HG03108 (cell line): ENCODE measurements around the gene PER1.
A peak's percentile ranks its signal among the peaks of the same experiment; 100 is the strongest.
"Not testable (repeated sequence)": the region's sequence is repeated elsewhere in the genome, so short reads cannot be mapped to it uniquely, and the experiment has no call there.

ENCODE experiments used
- ATAC-seq: cut with Tn5 transposase; IDR thresholded peaks from one replicate; pipeline ENCODE4 v1.9.1; 2021; ENCODE audit warnings: moderate library complexity; ENCODE audit not compliant: unreplicated experiment

PER1 gene

DNA sequence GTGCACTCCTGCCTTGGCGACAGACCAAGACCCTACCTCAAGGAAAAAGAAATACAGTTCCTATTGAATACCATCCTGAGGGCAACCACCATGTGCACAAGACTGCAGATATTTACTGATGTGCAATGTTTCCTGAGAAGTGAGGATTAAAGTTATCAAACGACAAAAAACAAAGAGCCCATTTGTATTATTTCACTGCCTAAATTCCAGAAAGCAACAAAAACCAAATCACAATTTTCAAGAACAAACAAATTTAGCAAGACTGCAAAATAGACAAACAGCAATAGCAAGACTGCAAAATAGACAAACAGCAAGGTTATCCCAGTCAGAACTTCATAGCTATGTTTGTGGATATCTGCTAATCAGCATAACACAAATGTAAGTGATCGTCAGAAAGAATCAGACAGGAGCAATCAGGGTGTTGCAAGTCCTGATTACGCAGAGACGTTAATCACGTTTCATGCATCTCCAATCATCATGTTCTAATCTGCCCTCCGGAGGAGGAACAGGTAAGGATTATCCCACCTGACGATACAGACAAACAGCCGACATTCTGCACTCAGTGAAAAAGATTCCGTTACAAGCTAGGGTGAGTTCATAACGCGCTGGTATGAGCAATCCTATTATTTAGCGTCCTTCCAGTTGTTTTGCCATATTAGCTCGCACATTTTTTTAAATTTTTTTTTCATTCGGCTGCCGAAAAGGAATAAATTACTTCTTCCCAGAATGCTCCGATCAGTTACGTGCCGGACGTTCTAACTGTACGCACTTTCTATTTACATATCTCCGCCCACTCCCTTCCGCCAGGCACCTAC is 21.1 kb upstream of the PER1 start:
- peak; percentile 63 for ATAC-seq

DNA sequence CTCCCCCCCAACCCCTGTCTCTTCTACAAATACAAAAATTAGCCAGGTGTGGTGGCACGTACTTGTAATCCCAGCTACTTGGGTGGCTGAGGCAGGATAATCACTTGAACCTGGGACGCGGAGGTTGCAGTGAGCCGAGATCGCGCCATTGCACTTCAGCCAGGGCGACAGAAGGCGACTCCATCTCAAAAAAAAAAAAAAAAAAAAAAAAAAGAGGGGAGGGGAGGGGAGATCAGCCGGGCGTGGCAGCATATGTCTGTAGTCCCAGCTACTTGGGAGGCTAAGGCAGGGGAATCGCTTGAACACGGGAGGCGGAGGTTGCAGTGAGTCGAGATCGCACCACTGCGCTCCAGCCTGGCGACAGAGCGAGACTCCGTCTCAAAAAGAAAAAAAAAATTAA is 18.0 kb upstream of the PER1 start:
- not testable (repeated sequence) for ATAC-seq

DNA sequence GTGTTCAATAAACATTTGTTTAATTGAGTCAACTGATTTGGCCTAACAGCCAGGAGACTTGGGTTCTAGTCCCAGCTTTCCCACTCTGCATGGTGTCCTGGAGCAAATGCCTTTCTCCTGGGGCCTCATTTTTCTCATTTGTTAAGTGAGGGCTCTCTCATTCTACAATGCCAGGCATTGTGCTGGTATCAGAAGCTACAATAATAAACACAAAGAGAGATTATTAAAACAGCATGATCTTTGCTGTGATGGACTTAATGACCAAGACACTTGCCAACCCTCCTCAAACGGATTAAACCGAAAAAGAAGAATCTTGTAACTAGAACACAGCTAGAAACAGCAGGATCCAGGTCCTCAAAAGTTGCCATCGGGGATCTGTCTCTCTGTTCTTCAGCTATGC is 15.3 kb upstream of the PER1 start:
- ATAC-seq = no peak

DNA sequence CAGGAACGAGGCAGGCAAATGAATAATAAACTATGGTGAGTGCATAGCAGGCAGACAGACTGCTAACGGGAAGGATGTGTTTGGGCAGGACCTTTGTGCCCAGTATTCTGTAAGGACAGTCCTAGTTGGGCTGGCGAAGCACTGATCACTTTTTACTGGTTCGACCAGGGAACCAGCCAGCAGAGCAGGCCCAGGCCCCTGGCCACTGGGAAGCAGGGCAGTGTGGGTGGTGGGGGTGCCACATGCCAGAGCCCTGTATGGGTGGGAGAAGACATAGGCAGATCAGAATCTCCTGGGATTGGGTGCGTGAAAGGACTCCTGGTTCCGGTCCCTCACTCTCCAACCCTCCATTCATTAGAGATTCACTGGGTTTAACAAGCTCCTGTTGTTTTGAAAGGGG is 14.5 kb upstream of the PER1 start:
- ATAC-seq = no peak

DNA sequence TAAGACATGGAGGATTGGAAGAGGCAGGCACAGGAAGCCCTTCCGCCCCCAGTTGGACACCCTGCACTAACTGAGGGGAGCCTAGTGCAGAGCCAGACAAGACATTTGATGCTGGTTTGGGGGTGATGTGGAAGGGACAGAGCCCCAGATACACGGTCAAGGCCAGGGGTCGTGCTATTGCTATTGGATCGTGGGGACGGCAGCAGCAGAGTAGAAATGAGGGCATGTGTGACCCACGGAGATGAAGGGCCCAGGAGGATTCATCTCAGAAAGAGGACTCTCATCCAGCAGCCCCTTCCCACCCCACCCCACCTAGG is 12.6 kb upstream of the PER1 start:
- no peak for ATAC-seq

DNA sequence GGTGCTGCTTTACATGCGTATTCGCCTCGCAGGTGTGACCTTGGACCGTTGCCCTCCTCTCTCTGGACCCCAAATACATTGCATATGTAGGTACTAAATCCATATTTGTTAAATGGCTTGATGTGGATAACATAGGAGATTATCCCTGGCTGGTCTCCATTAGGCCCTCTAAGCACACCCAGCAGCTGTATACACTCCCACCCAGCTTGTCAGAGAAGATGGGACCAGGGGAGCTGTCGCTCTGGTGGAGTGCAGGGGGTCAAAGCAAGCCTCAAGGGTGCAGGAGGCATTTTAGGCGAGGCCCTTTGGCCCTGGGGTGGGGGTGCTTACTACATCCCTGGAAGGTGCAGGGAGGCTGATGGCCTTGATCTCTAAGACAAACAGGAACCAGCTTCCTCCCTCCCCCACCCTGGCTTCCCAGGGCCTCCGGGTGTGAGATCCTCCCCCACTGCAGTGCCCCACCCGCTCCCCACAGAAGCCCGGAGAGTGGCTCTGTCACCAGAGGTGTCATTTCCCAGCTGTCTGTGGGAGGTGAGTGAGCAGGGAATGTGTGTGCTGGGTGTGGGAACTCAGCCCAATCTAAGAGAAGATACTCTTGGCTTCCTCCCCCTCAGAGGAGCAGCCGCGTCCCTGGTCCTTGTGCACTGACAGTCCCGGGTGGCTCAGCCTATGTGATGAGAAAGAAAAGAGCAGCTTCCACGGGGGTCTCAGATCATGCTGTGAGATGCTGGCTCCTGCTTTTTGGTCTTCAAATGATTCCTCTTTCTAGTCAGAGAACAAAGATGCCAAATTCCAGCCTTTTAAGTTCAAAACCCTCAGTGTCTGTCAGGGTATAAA is 12.0 kb upstream of the PER1 start:
- ATAC-seq = no peak

DNA sequence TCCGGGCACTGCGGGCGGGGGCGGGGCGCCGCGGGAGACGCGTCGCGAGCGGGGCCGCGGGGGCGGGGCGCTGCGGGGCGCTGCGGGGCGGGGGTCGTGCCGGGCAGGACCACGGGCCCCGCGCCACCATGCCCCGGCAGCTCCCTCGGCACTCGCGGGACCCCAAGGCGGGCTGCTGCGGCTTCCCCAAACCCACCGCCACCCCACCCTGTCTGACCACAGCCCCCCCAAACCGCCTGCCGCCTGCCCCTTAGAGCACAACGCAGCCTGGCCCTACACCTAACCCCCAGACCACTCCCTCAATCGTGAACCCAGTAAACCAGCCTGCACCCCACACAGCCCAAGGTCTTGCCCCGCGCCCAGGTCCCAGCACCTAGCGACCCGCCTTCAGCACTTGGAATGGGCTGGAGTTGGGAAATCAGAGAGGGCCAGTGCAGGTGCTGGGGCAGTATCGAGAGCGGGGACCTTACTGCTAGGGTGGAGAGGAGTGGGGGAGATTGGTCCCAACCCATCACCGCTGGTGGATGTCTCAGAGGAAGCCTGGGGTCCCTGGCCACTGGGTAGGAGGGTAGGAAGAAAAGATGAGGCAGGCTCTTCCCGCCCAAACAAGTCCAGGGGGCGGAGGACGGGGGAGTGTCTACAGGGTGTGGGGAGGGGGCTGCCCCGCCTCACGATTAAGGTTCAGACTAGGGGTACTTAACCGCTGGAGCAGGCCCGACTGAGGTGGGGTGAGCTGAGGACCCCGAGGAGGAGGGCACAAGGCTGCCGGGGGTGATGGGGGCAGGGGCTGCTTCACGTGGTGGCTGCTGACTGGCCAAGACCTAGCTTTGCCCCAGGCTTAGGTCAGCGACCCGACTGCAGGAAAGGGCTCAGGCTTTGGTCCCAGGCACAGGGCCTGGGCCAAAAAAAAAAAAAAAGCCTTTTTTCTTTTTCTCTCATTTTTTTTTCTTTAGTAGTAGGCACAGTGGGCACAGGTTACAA is 11.1 kb upstream of the PER1 start:
- no peak for ATAC-seq

DNA sequence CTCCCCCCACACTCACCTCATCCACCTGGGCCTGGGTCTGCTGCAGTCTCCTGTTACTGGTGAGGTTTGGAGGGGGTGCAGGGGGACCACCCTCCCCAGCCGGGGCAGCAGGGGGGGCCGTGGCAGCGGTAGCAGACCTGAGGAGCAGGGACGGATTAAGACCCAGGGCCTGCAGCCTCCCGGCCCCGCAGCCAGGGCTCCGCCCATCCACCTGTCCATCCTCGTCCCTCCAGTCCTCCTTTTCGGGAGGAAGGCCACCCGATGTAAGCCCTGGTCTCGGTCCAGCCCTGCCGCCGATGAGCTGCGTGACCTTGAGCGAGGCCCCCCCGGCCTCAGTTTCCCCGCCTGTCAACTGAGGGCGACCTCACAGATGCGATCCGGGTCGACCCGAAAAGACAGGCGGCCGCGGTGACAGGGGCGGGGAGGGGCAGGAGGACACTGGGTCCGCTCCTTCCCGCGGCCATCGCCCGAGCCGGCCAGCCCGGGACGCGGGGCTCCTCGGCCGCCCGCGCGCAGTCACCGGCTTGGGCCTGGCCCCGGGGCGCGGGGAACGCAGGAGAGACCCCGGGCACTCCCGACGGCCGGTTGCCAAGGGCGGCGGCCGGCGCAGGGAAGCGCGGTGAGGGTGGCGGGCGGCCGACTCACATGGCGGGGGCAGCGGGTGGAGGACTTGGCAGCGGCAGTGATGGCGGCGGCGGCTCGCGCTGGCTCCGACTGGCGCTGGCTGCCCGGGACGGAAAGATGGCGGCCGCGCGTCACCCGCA is 10.2 kb upstream of the PER1 start, which contains the start of gene VAMP2:
Gene VAMP2 (minus strand): TSS at position 716 of the 764 bp plus-strand sequence. CDS start 69 bp downstream, at position 647.
- ATAC-seq = peak; percentile 28

DNA sequence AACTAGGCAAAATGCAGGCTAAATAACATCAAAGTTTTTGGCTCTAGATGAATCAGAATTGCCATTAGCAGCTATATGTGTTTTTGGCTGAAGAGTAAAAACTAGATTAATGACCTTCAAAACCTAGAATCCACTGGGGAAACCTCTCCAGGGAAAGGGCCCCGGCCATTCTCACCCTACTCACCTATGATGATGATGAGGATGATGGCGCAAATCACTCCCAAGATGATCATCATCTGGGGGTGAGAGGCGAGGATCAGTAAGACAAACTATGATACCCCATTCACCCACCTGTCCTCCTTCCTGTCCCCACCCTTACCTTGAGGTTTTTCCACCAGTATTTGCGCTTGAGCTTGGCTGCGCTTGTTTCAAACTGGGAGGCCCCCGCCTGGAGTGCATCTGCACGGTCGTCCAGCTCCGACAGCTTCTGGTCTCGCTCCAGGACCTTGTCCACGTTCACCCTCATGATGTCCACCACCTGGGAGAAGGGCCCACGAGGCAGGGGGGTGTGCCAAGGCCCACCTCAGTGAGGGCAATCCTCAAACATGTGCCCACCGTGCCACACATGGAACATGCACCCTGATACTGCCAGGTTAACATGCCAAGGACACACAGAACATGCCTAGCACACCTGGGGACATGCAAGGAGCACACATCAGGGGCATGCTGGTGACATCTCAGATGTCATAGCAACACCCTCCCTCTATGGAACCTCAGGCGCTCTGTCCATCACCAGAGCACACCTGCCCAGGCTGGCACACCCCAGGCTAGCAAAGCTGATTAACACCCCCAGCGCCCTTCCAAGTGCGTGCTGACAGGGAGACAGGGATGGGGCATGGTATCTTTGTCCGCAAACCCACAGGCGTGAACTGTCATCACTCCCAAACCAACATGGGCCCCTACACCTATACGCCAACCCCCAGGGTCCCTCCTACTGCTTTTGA is 9.4 kb upstream of the PER1 start:
- no peak for ATAC-seq

DNA sequence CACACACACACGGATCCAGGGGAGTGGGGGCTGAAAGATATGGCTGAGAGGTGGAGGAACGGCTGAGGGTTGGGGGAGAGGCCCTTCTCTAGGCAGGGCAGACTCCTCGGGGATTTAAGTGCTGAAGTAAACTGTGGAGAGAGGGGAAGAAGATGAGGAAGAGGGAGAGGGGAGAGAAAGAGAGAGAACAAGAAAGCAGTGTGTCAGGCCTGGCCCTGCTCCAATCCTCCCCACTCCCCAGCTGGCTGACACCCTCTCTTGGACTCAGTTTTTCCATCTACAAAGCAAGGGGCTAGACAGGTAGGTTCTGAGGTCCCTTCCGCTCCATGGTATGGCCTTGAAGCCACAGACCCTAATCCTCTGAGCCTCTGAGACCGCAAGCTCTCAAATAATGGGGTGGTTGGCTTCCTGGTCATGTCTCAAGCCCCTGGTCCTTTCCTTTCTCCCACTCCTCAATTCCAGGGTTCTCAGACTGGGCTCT is 8.6 kb upstream of the PER1 start:
- ATAC-seq = no peak

DNA sequence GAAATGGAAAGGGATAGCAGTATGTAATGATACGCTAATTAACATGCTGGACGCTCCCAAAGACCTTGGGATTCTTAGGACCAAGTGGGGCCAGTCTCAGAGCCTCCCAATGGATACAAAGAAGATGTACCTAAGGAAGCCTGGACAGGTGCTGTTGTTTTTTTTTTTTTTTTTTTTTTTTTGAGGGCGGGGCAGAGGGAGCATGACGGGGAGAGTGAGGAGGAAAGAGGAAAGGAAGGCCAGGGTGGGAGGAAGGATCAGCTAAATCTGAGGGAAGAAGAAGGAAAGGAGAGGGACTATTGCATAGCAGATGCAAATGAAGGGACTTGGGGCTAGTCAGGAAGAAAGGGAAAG is 8.0 kb upstream of the PER1 start:
- ATAC-seq = no peak

DNA sequence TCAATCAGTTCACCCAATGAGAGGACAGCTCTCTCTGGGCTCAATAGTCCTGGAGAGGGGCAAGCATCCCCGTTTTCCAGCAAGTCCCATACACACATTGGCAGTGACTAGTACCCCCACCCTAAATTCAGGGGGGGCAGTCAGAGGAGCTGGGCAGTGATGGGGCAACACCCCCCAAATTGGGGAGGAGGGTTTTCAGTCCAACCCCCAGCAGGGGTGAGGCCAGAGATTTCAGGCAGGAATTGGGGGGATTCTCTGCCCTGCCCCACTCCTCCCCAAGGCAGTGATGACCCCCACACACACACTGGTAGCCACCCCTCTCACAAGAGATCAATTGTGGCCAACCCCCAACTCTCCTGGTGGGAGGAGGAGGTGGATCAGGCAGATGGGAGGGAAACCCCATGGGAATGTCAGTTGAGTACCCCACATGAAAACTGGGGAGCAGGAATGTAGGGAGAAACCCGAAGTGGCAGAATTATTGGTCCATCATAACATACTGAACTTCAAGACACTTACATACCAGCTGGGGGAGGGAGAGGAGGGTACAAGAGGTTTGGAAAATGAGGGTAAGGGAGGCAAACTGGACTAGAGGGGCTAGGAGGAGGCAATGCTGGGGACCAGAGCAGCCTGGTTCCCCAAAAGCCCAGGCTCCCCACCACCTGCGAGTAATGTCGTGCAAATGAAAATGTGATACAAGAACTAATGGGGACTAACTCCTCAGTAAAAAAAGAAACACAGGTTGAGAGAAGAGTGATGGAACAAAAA is 7.4 kb upstream of the PER1 start:
- ATAC-seq = no peak

DNA sequence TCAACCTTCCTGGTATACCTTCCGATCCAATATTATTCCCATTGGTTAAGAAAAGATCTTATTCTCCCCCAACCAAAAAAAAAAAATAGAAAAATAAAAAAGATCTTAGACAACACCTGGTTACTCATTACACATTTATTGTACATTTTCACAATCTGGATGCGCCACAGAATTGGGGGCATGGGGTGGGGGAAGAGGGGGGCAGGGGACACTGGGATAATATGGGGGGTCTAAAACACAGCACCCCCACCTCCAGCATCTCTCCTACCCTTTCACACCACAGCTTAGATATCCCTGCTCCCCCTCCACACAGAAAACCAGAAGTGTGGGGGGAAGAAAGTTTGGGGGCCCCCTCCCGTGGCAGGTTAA is 6.8 kb upstream of the PER1 start:
- no peak for ATAC-seq

DNA sequence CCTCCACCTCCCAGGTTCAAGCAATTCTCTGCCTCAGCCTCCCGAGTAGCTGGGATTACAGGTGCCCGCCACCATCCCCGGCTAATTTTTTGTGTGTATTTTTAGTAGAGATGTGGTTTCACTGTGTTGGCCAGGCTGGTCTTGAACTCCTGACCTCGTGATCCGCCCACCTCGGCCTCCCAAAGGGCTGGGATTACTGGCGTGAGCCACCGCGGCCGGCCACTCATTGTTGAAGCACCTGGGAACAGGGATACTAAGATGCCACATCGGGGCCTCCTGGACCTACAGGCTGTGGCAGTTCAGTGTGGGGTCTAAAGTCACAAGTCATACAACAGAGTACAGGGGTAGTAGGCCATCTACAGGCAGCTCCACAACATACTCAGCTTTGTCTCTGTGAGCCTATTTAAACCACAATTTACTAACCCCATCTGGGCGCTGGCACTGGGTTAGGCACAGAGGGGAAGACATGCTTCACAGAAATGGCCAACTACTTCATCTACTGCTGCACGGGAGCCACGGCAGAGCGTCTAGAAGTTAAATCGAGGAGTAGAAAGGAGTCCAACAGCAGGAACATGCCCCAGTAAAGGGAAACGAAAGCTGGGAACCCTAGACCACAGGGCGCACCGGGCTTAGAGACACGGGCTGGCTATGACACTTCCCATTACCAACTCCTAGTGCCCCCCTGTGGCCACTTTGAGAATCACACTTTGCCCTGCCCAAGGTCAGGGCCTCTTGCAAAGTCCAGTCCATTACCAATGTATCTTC is 6.2 kb upstream of the PER1 start:
- no peak for ATAC-seq

DNA sequence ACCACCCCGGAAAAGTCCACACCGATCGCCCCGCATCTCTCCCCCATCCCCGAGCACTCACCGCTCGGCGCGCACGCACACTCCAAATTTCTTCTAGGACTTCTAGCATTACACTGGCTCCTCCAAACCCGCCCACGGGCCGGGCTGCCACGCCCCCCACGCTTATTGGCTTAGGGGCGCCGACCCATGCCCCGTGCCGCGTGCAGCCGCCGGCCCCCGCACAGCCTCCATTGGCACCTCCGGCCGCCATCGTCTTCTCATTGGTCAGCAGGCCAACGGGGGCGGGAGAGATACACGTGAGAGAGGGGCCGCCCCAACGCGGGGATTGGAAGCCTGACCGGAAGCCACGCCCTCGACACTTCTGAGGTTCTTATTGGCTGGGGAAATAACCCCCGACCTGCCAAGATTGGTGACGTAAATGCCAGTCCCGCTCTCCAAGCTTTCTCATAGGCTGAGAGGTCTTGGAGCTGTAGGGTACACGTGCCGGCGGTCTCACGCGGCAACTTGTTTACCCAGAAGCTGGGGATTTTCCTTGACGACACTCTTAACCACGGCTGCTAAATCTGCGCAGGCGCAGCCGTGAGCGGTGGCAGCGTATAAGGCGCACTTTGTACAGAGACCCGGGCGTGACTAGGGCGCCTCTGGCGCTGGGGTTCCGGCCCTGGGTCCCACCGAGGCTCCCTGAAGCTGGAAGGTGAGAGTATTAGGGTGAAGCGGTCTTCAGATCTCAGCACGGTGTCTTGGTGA is 4.2 kb upstream of the PER1 start:
- peak; percentile 66 for ATAC-seq

DNA sequence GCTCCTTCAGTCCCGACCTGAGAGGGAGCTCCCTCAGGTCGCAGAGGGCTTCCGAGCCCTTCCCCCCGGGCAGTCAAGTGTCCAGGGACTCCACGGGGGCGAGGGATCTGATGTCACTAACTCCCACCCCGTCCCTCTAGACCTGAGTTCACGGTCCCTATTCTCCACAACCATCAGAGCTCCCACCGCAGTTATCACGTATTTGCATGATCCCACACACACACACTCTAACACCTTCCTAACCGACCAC is 3.7 kb upstream of the PER1 start:
- no peak for ATAC-seq

DNA sequence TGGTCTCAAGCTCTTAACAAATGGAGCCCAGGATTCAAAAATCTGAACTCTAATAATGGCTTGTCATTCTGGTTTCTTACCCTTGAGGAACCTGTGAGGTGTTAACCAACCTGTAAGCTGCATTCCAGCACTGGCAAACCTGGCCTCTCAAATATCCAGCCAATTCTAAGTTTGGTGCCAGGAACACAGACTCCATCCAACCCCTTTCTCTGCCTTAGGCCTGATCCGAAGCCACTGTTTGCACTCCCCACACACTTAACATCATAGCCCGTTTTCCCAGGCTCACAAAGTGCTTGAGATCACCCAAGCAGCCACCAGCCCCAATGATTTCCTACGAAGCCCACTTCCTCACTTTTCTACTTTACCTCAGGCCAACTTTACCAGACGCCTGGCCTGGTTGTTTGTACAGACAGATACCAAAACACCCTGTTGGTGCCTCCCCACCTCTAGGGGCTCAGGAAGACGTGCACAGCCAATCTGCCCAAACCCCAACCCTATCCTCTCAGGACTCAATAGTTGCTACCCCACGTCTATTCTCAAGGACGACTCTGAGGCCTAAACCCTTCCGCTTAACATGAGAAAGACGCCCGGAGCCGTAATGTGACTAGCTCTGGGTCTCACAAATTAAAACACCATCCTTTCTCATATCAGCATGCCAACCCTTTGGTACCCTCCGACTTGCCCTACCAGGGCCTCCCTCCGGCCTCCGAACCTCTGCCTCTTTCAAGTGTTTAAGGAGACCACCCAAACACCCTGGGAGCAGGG is 3.2 kb upstream of the PER1 start:
- ATAC-seq = no peak
